ENCODE data around the gene ROPN1B. TPM values are rescaled to one million over a fixed set of nuclear protein-coding genes. Genes with fewer than 3 reads are reported as not detected.

ROPN1B gene
- total RNA-seq, 1 donor from 2014 or later: 0.53 TPM

DNA sequence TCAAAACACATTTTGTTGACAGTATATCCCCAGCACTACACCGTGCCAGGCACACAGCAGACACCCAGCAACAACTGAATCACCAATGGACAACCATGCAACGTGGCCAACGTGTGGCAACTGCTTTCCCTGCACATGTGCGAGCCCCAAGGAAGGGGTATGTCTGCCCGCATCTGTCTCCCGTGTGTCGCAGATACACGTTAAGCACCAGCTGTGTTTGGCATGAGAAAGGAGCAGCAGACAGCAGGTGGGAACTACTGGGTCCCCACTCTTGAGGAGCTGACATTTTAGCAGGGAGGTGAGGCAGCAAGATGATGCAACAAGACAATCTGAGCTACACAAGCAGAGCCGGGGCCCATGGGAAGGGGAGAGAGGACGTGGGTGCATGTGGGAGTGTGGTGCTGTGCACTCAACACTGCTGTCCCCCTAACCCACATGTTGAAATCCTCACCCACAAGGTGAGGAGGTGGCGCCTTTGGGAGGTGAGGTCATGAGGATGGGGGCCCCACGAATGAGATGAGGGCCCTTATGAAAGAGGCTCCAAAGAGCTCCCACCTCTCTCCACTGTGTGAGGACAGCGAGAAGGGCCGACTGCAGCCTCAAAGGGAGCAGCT lies 56.2 kb downstream of the ROPN1B start:
- Mint-ChIP-seq H3K4me3 (no peak overlapping the region), H3K9me3 (peaks cover 7% of the 10 kb centered on the region), H3K4me1 (ENCODE audit: unreplicated experiment) (no peaks in the 10 kb centered on the region), H3K27me3 (no peaks in the 10 kb centered on the region), H3K27ac (no peak overlapping the region), H3K36me3 (peaks cover 43% of the 10 kb centered on the region)
- DNase-seq (ENCODE audit: extremely low spot score, unreplicated experiment): no peak
- no peak for TF ChIP-seq CTCF (conservative IDR thresholded peaks at IDR 0.05)

DNA sequence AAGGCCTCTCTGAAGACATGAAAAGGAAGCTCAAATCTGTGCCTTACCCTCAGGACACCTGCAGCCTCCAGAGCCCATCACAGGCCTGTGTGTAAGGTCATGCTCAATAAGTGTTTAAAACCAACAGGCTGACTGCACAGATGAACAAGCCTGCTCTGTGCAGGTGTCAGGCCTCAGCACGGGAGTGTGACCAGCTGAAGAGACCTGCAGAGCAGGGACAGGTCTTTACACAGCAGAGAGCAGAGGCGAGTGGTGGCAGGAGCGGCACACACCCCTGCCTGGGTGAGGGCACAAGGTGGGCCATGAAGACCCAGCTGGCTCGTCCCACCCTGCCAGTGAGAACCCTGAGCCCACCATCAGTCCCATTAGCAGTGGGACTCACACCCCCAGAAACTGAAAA lies 56.9 kb downstream of the ROPN1B start:
- TF ChIP-seq CTCF (conservative IDR thresholded peaks at IDR 0.05): no peak
- Mint-ChIP-seq H3K4me1 (ENCODE audit: unreplicated experiment) (no peaks in the 10 kb centered on the region), H3K27me3 (no peaks in the 10 kb centered on the region), H3K9me3 (peaks cover 7% of the 10 kb centered on the region), H3K36me3 (peaks cover 42% of the 10 kb centered on the region), H3K4me3 (no peak overlapping the region), H3K27ac (no peak overlapping the region)
- peak; percentile 56 for DNase-seq (ENCODE audit: extremely low spot score, unreplicated experiment)

DNA sequence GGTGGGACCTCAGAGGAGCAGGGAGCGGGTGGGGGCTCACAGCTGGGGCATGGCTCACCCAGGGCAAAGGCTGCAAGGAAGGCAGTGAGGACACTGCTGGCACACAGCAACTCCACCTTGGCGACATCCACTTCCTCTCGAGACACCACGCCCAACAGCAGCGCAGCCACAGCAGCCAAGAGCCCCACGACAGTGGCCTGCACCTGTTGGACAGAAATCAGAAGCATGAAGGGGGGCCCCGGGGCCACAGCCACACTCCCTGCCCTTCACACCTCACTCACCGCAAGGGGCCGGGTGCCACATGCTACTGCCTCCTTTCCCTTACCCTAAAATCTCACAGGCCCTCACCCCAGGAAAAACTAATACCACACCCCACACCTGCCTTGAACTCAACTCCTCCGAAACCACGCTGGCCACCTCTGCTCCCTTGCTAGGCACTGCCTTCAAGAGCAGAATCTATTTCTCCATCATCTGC lies 57.3 kb downstream of the ROPN1B start:
- peak; percentile 39 for DNase-seq (ENCODE audit: extremely low spot score, unreplicated experiment)
- H3K27me3 Mint-ChIP-seq: no peaks in the 10 kb centered on the region
- H3K4me3 Mint-ChIP-seq: no peak overlapping the region
- H3K4me1 Mint-ChIP-seq (ENCODE audit: unreplicated experiment): no peaks in the 10 kb centered on the region
- H3K9me3 Mint-ChIP-seq: peaks cover 7% of the 10 kb centered on the region
- TF ChIP-seq CTCF (conservative IDR thresholded peaks at IDR 0.05): no peak
- H3K36me3 Mint-ChIP-seq: peaks cover 42% of the 10 kb centered on the region
- H3K27ac Mint-ChIP-seq: peak overlapping the region; percentile 48

DNA sequence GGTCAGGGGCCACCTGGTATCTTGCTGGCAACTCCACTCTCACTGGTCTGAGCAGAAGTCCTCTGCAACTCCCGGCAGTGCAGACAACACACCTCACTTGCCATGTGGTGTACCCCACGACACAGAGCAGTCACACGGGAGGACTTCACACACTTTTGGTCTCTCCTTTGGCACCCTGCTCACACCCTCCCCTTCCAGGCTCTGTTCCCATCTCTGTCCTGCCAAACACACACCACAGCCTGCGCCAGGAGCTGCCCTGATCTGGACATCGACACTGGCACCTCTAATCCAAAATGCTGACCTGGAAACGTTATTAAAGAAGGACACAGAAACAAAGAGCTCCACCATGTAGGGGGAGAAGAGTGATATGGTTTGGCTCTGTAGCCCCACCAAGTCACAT lies 57.8 kb downstream of the ROPN1B start:
- H3K4me3 Mint-ChIP-seq: no peak overlapping the region
- no peaks in the 10 kb centered on the region for H3K27me3 Mint-ChIP-seq
- no peak for TF ChIP-seq CTCF (conservative IDR thresholded peaks at IDR 0.05)
- peaks cover 1% of the 10 kb centered on the region for H3K4me1 Mint-ChIP-seq (ENCODE audit: unreplicated experiment)
- DNase-seq (ENCODE audit: extremely low spot score, unreplicated experiment): peak; percentile 36
- H3K9me3 Mint-ChIP-seq: peaks cover 7% of the 10 kb centered on the region
- H3K36me3 Mint-ChIP-seq: peaks cover 44% of the 10 kb centered on the region
- peak overlapping the region; percentile 48 for H3K27ac Mint-ChIP-seq

- Mint-ChIP-seq H3K4me1 (ENCODE audit: unreplicated experiment) (peaks cover 4% of the 10 kb centered on the region), H3K27me3 (no peaks in the 10 kb centered on the region), H3K36me3 (peaks cover 47% of the 10 kb centered on the region), H3K9me3 (peaks cover 7% of the 10 kb centered on the region), H3K4me3 (no peak overlapping the region), H3K27ac (no peak overlapping the region)
- TF ChIP-seq CTCF (conservative IDR thresholded peaks at IDR 0.05): no peak
- peak; percentile 22 for DNase-seq (ENCODE audit: extremely low spot score, unreplicated experiment)
Observed at GRCh38 chr3:126028096-126028495, 59.1 kb downstream of the ROPN1B start.

Measured in type B pancreatic cell (in vitro differentiated cells).